A673 (cell line): ENCODE data around the gene TXNRD2. TPM values are rescaled to one million over a fixed set of nuclear protein-coding genes. Genes with fewer than 3 reads are reported as not detected.
A peak's percentile ranks its signal among the peaks of the same experiment; 100 is the strongest.

Source experiments
- BruUV-seq: library from RNA; stranded (reverse); fragments of 400-500 nt; replicated peaks from 2 replicates; lab custom pipeline; 2021; lab: Mats Ljungman, UMichigan
- CTCF ChIA-PET: fragments of 300-600 bp; sonication (Branson Sonifier 250); formaldehyde crosslinking; loops from one replicate; lab custom pipeline; 2022; ENCODE audit warnings: antibody characterized with exemption; lab: Charles Lee
- POLR2A ChIA-PET: fragments of 300-600 bp; sonication (Branson Sonifier 250); formaldehyde crosslinking; loops from one replicate; lab custom pipeline; 2022; ENCODE audit warnings: antibody characterized with exemption; ENCODE audit not compliant: low non-redundant PET; lab: Charles Lee
- DNase-seq: peaks from one replicate; pipeline ENCODE4 v3.0.0-alpha.2; 2015; ENCODE audit warnings: low spot score
- H3K27ac ChIP-seq: fragments of 200-600 bp; sonication (generic); 2 replicates; pipeline ENCODE4 v1.5.1; 2016; ENCODE audit warnings: mixed run types, low read depth, mild to moderate bottlenecking, mixed read lengths, antibody characterized with exemption, low read length; ENCODE audit not compliant: poor library complexity, severe bottlenecking
- H3K27me3 ChIP-seq: fragments of 200-600 bp; sonication (generic); replicated peaks from 2 replicates; pipeline ENCODE4 v1.6.1; 2017; ENCODE audit warnings: mixed run types, low read depth, mild to moderate bottlenecking, mixed read lengths, antibody characterized with exemption, low read length; ENCODE audit not compliant: insufficient read depth, poor library complexity
- H3K36me3 ChIP-seq: fragments of 200-600 bp; sonication (generic); 2 replicates; pipeline ENCODE4 v1.6.1; 2016; ENCODE audit warnings: mixed run types, mild to moderate bottlenecking, mixed read lengths, antibody characterized with exemption, low read length; ENCODE audit not compliant: insufficient read depth, poor library complexity, severe bottlenecking
- H3K4me1 ChIP-seq: fragments of 200-600 bp; sonication (generic); 2 replicates; pipeline ENCODE4 v1.6.1; 2017; ENCODE audit warnings: mixed run types, mild to moderate bottlenecking, mixed read lengths, antibody characterized with exemption, low read length; ENCODE audit not compliant: insufficient read depth, poor library complexity, severe bottlenecking
- H3K4me3 ChIP-seq: fragments of 200-600 bp; sonication (generic); 2 replicates; pipeline ENCODE4 v1.5.1; 2016; ENCODE audit warnings: low read depth, mixed run types, mild to moderate bottlenecking, mixed read lengths, low read length; ENCODE audit not compliant: poor library complexity, severe bottlenecking
- H3K9me3 ChIP-seq: fragments of 200-600 bp; sonication (generic); 2 replicates; pipeline ENCODE4 v1.6.1; 2016; ENCODE audit warnings: mixed run types, low read depth, mild to moderate bottlenecking, mixed read lengths, antibody characterized with exemption, low read length; ENCODE audit not compliant: poor library complexity, severe bottlenecking
- CTCF ChIP-seq: fragments of 300-800, 200-600 bp; sonication (generic); conservative IDR thresholded peaks from 2 replicates; pipeline ENCODE4 v1.5.1; 2017; ENCODE audit warnings: low read depth, mild to moderate bottlenecking, antibody characterized with exemption, low read length, moderate library complexity, mixed read lengths
- EZH2 ChIP-seq: fragments of 200-600 bp; sonication (generic); IDR thresholded peaks from 2 replicates; pipeline ENCODE4 v1.6.1; 2017; ENCODE audit warnings: borderline replicate concordance, low read depth, mild to moderate bottlenecking, mixed read lengths, antibody characterized with exemption, low read length; ENCODE audit not compliant: poor library complexity, severe bottlenecking
- intact Hi-C: fragments of 100-400 bp; cut with micrococcal nuclease; formaldehyde crosslinking; loops from one replicate; pipeline ENCODE4 v1.10.0; 2022; ENCODE audit not compliant: unreplicated experiment
- total RNA-seq: library from RNA; stranded (reverse); gene quantifications from 2 replicates; pipeline ENCODE4 v1.2.3, GENCODE V29; 2021

The TXNRD2 gene
- total RNA-seq, 1 experiment from 2014 or later, result 32.6 TPM

GRCh38 chr22:19879246-19879570, 62.4 kb downstream of the TXNRD2 start:
- Histone ChIP-seq H3K27me3 (no peaks in the 10 kb centered on the region), H3K4me1 (peaks cover 40% of the 10 kb centered on the region), H3K27ac (peak overlapping the region; percentile 47), H3K9me3 (no peaks in the 10 kb centered on the region), H3K4me3 (no peak overlapping the region), H3K36me3 (no peaks in the 10 kb centered on the region)
- TF ChIP-seq CTCF (no peak), EZH2 (no peak)
- intact Hi-C loops, result no loop called here
- ChIA-PET CTCF (no interaction called here), POLR2A (no interaction called here)
- no peak for DNase-seq
- no TSS peak for BruUV-seq

DNA sequence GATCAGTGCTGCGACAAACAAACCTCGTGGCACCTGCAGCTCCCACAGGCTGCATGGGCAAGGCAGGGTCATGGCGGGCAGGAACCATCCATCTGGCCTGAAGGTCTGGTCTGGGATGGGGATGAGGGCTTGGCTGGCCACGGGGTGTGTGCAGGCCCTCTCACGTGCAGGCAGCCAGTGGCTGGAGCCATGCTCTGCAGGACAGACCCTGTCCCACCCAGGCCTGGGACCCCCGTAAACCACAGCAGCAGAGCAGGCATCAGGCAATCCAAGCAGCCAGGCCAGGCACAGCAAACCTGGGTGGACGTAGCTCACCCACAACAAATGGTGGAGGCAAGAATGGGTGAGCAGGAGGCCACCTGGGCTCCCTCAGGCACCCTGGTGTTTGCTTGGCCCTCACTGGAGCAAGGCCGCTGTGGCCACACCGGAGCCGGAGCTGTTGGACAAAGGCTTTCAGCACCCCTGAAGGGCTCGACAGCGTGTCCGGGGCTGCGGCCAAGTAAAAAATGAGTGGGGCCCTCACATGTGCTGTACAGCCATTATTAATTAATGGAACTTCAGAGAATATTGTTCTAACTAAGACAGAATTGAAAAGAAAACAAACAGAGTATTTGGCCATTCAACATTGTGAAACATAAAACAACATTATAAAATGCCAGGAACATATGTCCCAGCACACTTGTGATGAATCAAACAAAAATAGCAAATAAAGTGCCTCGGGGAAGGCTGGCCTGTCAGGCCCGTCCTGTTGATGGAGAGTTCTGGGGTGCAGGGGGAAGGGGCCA, 63.0 kb downstream of the TXNRD2 start:
- Histone ChIP-seq H3K27ac (peak overlapping the region; percentile 47), H3K27me3 (no peaks in the 10 kb centered on the region), H3K9me3 (no peaks in the 10 kb centered on the region), H3K36me3 (peaks cover 3% of the 10 kb centered on the region), H3K4me1 (peaks cover 40% of the 10 kb centered on the region), H3K4me3 (no peak overlapping the region)
- intact Hi-C loops, result no loop called here
- ChIA-PET POLR2A (no interaction called here), CTCF (no interaction called here)
- DNase-seq, result no peak
- no TSS peak for BruUV-seq
- TF ChIP-seq CTCF, result no peak
- TF ChIP-seq EZH2, result no peak

DNA sequence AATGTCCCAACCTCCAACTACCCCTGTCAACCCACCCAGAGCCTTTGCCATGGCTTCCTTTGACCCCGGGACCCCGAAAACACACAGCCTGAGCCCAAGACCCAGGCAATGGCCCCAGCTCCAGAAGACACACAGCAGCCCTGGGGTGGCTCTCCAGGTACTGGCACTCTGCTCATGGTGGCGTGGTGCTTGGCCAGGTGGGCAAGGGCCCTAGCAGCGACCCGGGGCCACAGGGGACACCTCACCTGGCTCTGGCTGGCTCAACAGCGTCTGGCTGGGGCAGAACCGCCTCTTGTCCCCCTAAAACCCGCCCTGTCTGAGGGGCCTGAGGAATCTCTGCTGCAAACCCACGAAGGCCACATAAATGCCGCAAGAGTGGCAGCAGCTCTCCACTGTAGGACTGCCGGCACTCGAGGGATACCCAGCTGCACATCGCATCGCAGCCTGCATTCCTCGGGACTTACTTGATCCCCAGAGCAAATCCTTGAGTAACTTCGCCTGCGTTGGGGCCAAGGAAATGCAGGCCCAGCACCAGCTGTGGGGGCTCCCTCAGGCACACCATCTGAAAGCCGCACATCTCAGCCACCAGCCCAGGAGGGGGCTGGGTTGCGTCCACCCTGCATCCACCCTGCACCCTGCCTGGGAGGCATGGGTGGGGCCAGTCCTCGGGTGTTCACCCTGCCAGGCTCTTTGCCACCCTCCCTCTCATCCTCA, 63.8 kb downstream of the TXNRD2 start:
- peaks cover 39% of the 10 kb centered on the region for H3K4me1 ChIP-seq
- TF ChIP-seq CTCF, result no peak
- TF ChIP-seq EZH2, result no peak
- peaks cover 3% of the 10 kb centered on the region for H3K36me3 ChIP-seq
- H3K27me3 ChIP-seq, result no peaks in the 10 kb centered on the region
- no TSS peak for BruUV-seq
- no peak overlapping the region for H3K4me3 ChIP-seq
- intact Hi-C loops, result no loop called here
- no peak for DNase-seq
- POLR2A ChIA-PET, result no interaction called here
- H3K9me3 ChIP-seq, result no peaks in the 10 kb centered on the region
- CTCF ChIA-PET, result no interaction called here
- no peak overlapping the region for H3K27ac ChIP-seq
